ENCODE measurements around the gene MRPL55. TPM values are rescaled to one million over a fixed set of nuclear protein-coding genes. Genes with fewer than 3 reads are reported as not detected.

The MRPL55 gene
- total and polyA plus RNA-seq, 2 experiments from 2014 or later, result 139 to 144 TPM

DNA sequence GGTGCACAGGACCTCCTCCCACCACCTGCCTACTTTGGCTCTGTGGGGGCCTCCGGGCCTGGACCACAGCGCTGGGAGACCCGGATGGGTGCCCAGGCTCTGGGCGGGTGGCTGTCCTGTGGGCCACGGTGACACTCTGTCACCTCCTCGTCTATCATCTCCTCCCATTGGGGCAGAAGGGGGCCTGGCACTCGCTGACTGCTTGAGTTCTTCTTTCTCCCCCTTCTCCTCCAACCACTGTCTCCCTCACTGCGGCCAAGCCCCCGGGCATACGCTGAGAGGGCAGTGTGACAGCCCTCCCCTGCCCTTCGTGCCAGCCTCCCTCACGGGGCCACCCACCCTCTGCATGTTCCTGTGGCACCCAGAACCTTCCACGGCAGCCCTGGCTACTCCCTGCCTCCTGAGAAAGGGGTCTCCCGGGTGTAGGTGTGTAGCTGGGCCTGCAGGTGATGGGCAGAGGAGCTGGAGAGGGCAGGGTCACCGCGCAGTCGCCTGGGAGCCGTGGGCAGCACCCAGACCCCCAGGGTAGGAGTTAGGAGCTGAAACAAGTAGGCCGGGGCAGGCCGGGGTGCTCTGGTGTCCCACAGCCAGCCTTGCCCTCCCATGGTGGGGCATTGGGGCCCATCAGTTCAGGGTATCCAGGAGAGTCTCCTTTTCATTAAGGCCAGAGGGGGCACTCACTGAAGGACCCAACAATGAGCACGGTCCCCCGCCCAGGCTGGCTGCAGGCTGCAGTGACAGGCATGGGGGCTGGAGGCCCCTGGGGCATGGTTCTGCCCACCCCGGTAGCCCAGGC lies 35.8 kb downstream of the MRPL55 start:
- H3K27me3 ChIP-seq, result peaks cover 30% of the 10 kb centered on the region
- DNase-seq (ENCODE audit: low read depth in 1 of 2, low spot score in 1 of 2), result no peak
- no peaks in the 10 kb centered on the region for H3K9me3 ChIP-seq (ENCODE audit: low read depth)
- no peak overlapping the region for H3K27ac ChIP-seq
- no peak for TF ChIP-seq CTCF (IDR thresholded peaks at IDR 0.05; ENCODE audit: low read depth, low read length)
- H3K36me3 ChIP-seq, result no peaks in the 10 kb centered on the region
- H3K4me1 ChIP-seq (ENCODE audit: low read depth), result peaks cover 6% of the 10 kb centered on the region
- H3K4me3 ChIP-seq, result no peak overlapping the region

- Histone ChIP-seq H3K9me3 (ENCODE audit: low read depth) (no peaks in the 10 kb centered on the region), H3K36me3 (no peaks in the 10 kb centered on the region), H3K4me3 (no peak overlapping the region), H3K27ac (no peak overlapping the region), H3K4me1 (ENCODE audit: low read depth) (peaks cover 6% of the 10 kb centered on the region), H3K27me3 (peaks cover 34% of the 10 kb centered on the region)
- no peak for DNase-seq (ENCODE audit: low read depth in 1 of 2, low spot score in 1 of 2)
- no peak for TF ChIP-seq CTCF (IDR thresholded peaks at IDR 0.05; ENCODE audit: low read depth, low read length)
Measured at GRCh38 chr1:228072658-228073043, 36.4 kb downstream of the MRPL55 start.

- Histone ChIP-seq H3K4me1 (ENCODE audit: low read depth) (peaks cover 6% of the 10 kb centered on the region), H3K4me3 (no peak overlapping the region), H3K27me3 (peaks cover 39% of the 10 kb centered on the region), H3K9me3 (ENCODE audit: low read depth) (no peaks in the 10 kb centered on the region), H3K27ac (no peak overlapping the region), H3K36me3 (no peaks in the 10 kb centered on the region)
- DNase-seq (ENCODE audit: low read depth in 1 of 2, low spot score in 1 of 2), result no peak
- TF ChIP-seq CTCF (IDR thresholded peaks at IDR 0.05; ENCODE audit: low read depth, low read length), result no peak
Measured at GRCh38 chr1:228071839-228072657, 37.1 kb downstream of the MRPL55 start.

GRCh38 chr1:228070851-228071250 lies 38.2 kb downstream of the MRPL55 start:
- H3K27me3 ChIP-seq, result peaks cover 42% of the 10 kb centered on the region
- no peak overlapping the region for H3K27ac ChIP-seq
- no peaks in the 10 kb centered on the region for H3K36me3 ChIP-seq
- no peaks in the 10 kb centered on the region for H3K9me3 ChIP-seq (ENCODE audit: low read depth)
- peaks cover 6% of the 10 kb centered on the region for H3K4me1 ChIP-seq (ENCODE audit: low read depth)
- no peak overlapping the region for H3K4me3 ChIP-seq
- TF ChIP-seq CTCF (IDR thresholded peaks at IDR 0.05; ENCODE audit: low read depth, low read length), result no peak
- no peak for DNase-seq (ENCODE audit: low read depth in 1 of 2, low spot score in 1 of 2)

DNA sequence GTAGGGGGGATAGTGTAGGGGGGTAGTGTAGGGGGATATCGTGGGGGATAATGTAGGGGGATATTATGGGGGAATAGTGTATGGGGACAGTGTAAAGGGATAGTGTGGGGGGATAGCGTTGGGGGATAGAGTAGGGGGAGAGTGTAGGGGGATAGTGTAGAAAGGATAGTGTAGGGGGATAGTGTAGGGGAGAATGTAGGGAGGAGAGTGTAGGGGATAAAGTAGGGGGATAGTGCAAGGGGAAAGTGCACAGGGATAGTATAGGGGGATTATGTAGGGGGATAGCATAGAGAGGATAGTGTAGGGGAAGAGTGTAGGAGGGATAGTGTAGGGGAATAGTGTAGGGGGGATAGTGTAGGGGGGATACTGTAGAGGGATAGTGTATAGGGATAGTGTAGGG lies 38.9 kb downstream of the MRPL55 start:
- TF ChIP-seq CTCF (IDR thresholded peaks at IDR 0.05; ENCODE audit: low read depth, low read length), result no peak
- H3K27ac ChIP-seq, result no peak overlapping the region
- no peak overlapping the region for H3K4me3 ChIP-seq
- no peaks in the 10 kb centered on the region for H3K36me3 ChIP-seq
- no peaks in the 10 kb centered on the region for H3K9me3 ChIP-seq (ENCODE audit: low read depth)
- H3K27me3 ChIP-seq, result peaks cover 42% of the 10 kb centered on the region
- H3K4me1 ChIP-seq (ENCODE audit: low read depth), result peaks cover 6% of the 10 kb centered on the region
- no peak for DNase-seq (ENCODE audit: low read depth in 1 of 2, low spot score in 1 of 2)
